ENCODE measurements around the gene NAGLU. TPM values are rescaled to one million over a fixed set of nuclear protein-coding genes. Genes with fewer than 3 reads are reported as not detected.

Gene NAGLU
- total RNA-seq: 17.4 and 19.9 TPM in 2 replicates

- intact Hi-C loops (cut with micrococcal nuclease): no loop called here
- H3K27ac Mint-ChIP-seq: peak within 1 kb of the TSS; percentile 89
- peaks cover 27% of the 10 kb centered on the region for H3K4me1 Mint-ChIP-seq (ENCODE audit: low read depth)
- peak; percentile 85 for DNase-seq (ENCODE audit: low spot score)
- peaks cover 13% of the 10 kb centered on the region for H3K36me3 Mint-ChIP-seq (ENCODE audit: low read depth)
- H3K4me3 Mint-ChIP-seq (ENCODE audit: low read depth): peak within 1 kb of the TSS; percentile 88
- H3K9me3 Mint-ChIP-seq: no peaks in the 10 kb centered on the region
- peaks cover 8% of the 10 kb centered on the region for H3K27me3 Mint-ChIP-seq (ENCODE audit: low read depth)
Observed at GRCh38 chr17:42536048-42536371, at the start of gene NAGLU. TSS of gene NAGLU (plus strand) at chr17:42536241. CDS start at chr17:42536273, 32 bp downstream.

GRCh38 chr17:42488032-42488431 lies 48.0 kb upstream of the NAGLU start:
- Mint-ChIP-seq H3K4me1 (ENCODE audit: low read depth) (peaks cover 17% of the 10 kb centered on the region), H3K27ac (no peak overlapping the region), H3K4me3 (ENCODE audit: low read depth) (no peak overlapping the region), H3K27me3 (ENCODE audit: low read depth) (no peaks in the 10 kb centered on the region), H3K36me3 (ENCODE audit: low read depth) (peaks cover 23% of the 10 kb centered on the region), H3K9me3 (no peaks in the 10 kb centered on the region)
- DNase-seq (ENCODE audit: low spot score): no peak
- intact Hi-C loops (cut with micrococcal nuclease): no loop called here

GRCh38 chr17:42493319-42493718 lies 42.7 kb upstream of the NAGLU start:
- Mint-ChIP-seq H3K4me1 (ENCODE audit: low read depth) (no peaks in the 10 kb centered on the region), H3K36me3 (ENCODE audit: low read depth) (peaks cover 11% of the 10 kb centered on the region), H3K27ac (no peak overlapping the region), H3K4me3 (ENCODE audit: low read depth) (no peak overlapping the region), H3K27me3 (ENCODE audit: low read depth) (no peaks in the 10 kb centered on the region), H3K9me3 (no peaks in the 10 kb centered on the region)
- intact Hi-C loops (cut with micrococcal nuclease): no loop called here
- no peak for DNase-seq (ENCODE audit: low spot score)

- H3K4me3 Mint-ChIP-seq (ENCODE audit: low read depth): no peak overlapping the region
- H3K9me3 Mint-ChIP-seq: no peaks in the 10 kb centered on the region
- no peaks in the 10 kb centered on the region for H3K27me3 Mint-ChIP-seq (ENCODE audit: low read depth)
- H3K36me3 Mint-ChIP-seq (ENCODE audit: low read depth): peaks cover 6% of the 10 kb centered on the region
- intact Hi-C loops (cut with micrococcal nuclease): no loop called here
- no peaks in the 10 kb centered on the region for H3K4me1 Mint-ChIP-seq (ENCODE audit: low read depth)
- no peak for DNase-seq (ENCODE audit: low spot score)
- H3K27ac Mint-ChIP-seq: no peak overlapping the region
Observed at GRCh38 chr17:42494673-42495072, 41.4 kb upstream of the NAGLU start.

- intact Hi-C loops (cut with micrococcal nuclease): no loop called here
Observed at GRCh38 chr17:42498828-42499227, 37.2 kb upstream of the NAGLU start.

GRCh38 chr17:42502091-42502490 lies 34.0 kb upstream of the NAGLU start:
- intact Hi-C loops (cut with micrococcal nuclease): no loop called here
- no peaks in the 10 kb centered on the region for H3K36me3 Mint-ChIP-seq (ENCODE audit: low read depth)
- H3K27ac Mint-ChIP-seq: no peak overlapping the region
- DNase-seq (ENCODE audit: low spot score): no peak
- no peaks in the 10 kb centered on the region for H3K4me1 Mint-ChIP-seq (ENCODE audit: low read depth)
- H3K9me3 Mint-ChIP-seq: no peaks in the 10 kb centered on the region
- no peaks in the 10 kb centered on the region for H3K27me3 Mint-ChIP-seq (ENCODE audit: low read depth)
- H3K4me3 Mint-ChIP-seq (ENCODE audit: low read depth): no peak overlapping the region

More at GRCh38 chr17:42498828-42499227, 37.2 kb upstream of the NAGLU start:
- Mint-ChIP-seq H3K9me3 (no peaks in the 10 kb centered on the region), H3K36me3 (ENCODE audit: low read depth) (no peaks in the 10 kb centered on the region), H3K27me3 (ENCODE audit: low read depth) (no peaks in the 10 kb centered on the region), H3K4me1 (ENCODE audit: low read depth) (no peaks in the 10 kb centered on the region), H3K27ac (no peak overlapping the region), H3K4me3 (ENCODE audit: low read depth) (no peak overlapping the region)
- no peak for DNase-seq (ENCODE audit: low spot score)

- Mint-ChIP-seq H3K36me3 (ENCODE audit: low read depth) (no peaks in the 10 kb centered on the region), H3K27me3 (ENCODE audit: low read depth) (no peaks in the 10 kb centered on the region), H3K27ac (no peak overlapping the region), H3K4me1 (ENCODE audit: low read depth) (no peaks in the 10 kb centered on the region), H3K4me3 (ENCODE audit: low read depth) (no peak overlapping the region), H3K9me3 (no peaks in the 10 kb centered on the region)
- intact Hi-C loops (cut with micrococcal nuclease): no loop called here
- no peak for DNase-seq (ENCODE audit: low spot score)
Observed at GRCh38 chr17:42502926-42503325, 33.1 kb upstream of the NAGLU start.

GRCh38 chr17:42507671-42508070 lies 28.4 kb upstream of the NAGLU start:
- Mint-ChIP-seq H3K36me3 (ENCODE audit: low read depth) (no peaks in the 10 kb centered on the region), H3K4me1 (ENCODE audit: low read depth) (peaks cover 4% of the 10 kb centered on the region)
- intact Hi-C loops (cut with micrococcal nuclease): no loop called here

GRCh38 chr17:42508426-42509165 lies 27.4 kb upstream of the NAGLU start:
- intact Hi-C loops (cut with micrococcal nuclease): no loop called here

More at GRCh38 chr17:42507671-42508070, 28.4 kb upstream of the NAGLU start:
- Mint-ChIP-seq H3K27ac (no peak overlapping the region), H3K9me3 (no peaks in the 10 kb centered on the region), H3K4me3 (ENCODE audit: low read depth) (no peak overlapping the region), H3K27me3 (ENCODE audit: low read depth) (peaks cover 4% of the 10 kb centered on the region)
- no peak for DNase-seq (ENCODE audit: low spot score)

GRCh38 chr17:42509409-42509808 lies 26.6 kb upstream of the NAGLU start:
- intact Hi-C loops (cut with micrococcal nuclease): no loop called here
- Mint-ChIP-seq H3K27ac (no peak overlapping the region), H3K9me3 (no peaks in the 10 kb centered on the region), H3K4me3 (ENCODE audit: low read depth) (no peak overlapping the region), H3K36me3 (ENCODE audit: low read depth) (no peaks in the 10 kb centered on the region), H3K27me3 (ENCODE audit: low read depth) (peaks cover 4% of the 10 kb centered on the region), H3K4me1 (ENCODE audit: low read depth) (peaks cover 4% of the 10 kb centered on the region)
- DNase-seq (ENCODE audit: low spot score): no peak

More at GRCh38 chr17:42508426-42509165, 27.4 kb upstream of the NAGLU start:
- peaks cover 4% of the 10 kb centered on the region for H3K4me1 Mint-ChIP-seq (ENCODE audit: low read depth)
- no peaks in the 10 kb centered on the region for H3K9me3 Mint-ChIP-seq
- H3K27ac Mint-ChIP-seq: no peak overlapping the region
- no peak overlapping the region for H3K4me3 Mint-ChIP-seq (ENCODE audit: low read depth)
- DNase-seq (ENCODE audit: low spot score): no peak
- H3K36me3 Mint-ChIP-seq (ENCODE audit: low read depth): no peaks in the 10 kb centered on the region
- peaks cover 4% of the 10 kb centered on the region for H3K27me3 Mint-ChIP-seq (ENCODE audit: low read depth)

GRCh38 chr17:42509841-42510240 lies 26.2 kb upstream of the NAGLU start:
- H3K27me3 Mint-ChIP-seq (ENCODE audit: low read depth): peaks cover 4% of the 10 kb centered on the region

GRCh38 chr17:42512246-42512645 lies 23.8 kb upstream of the NAGLU start:
- DNase-seq (ENCODE audit: low spot score): no peak
- Mint-ChIP-seq H3K9me3 (no peaks in the 10 kb centered on the region), H3K4me1 (ENCODE audit: low read depth) (peaks cover 4% of the 10 kb centered on the region), H3K27ac (no peak overlapping the region), H3K4me3 (ENCODE audit: low read depth) (no peak overlapping the region), H3K36me3 (ENCODE audit: low read depth) (no peaks in the 10 kb centered on the region), H3K27me3 (ENCODE audit: low read depth) (peaks cover 4% of the 10 kb centered on the region)
- intact Hi-C loops (cut with micrococcal nuclease): no loop called here

More at GRCh38 chr17:42509841-42510240, 26.2 kb upstream of the NAGLU start:
- intact Hi-C loops (cut with micrococcal nuclease): no loop called here
- no peak overlapping the region for H3K27ac Mint-ChIP-seq
- DNase-seq (ENCODE audit: low spot score): no peak
- H3K36me3 Mint-ChIP-seq (ENCODE audit: low read depth): no peaks in the 10 kb centered on the region
- H3K9me3 Mint-ChIP-seq: no peaks in the 10 kb centered on the region
- no peak overlapping the region for H3K4me3 Mint-ChIP-seq (ENCODE audit: low read depth)
- H3K4me1 Mint-ChIP-seq (ENCODE audit: low read depth): peaks cover 4% of the 10 kb centered on the region

- peaks cover 4% of the 10 kb centered on the region for H3K4me1 Mint-ChIP-seq (ENCODE audit: low read depth)
- H3K36me3 Mint-ChIP-seq (ENCODE audit: low read depth): no peaks in the 10 kb centered on the region
- peaks cover 4% of the 10 kb centered on the region for H3K27me3 Mint-ChIP-seq (ENCODE audit: low read depth)
- no peak overlapping the region for H3K27ac Mint-ChIP-seq
- H3K9me3 Mint-ChIP-seq: no peaks in the 10 kb centered on the region
- no peak overlapping the region for H3K4me3 Mint-ChIP-seq (ENCODE audit: low read depth)
- no peak for DNase-seq (ENCODE audit: low spot score)
- intact Hi-C loops (cut with micrococcal nuclease): no loop called here
Observed at GRCh38 chr17:42512733-42513251, 23.2 kb upstream of the NAGLU start.
